Mesenteric fat pad (tissue), 1 donor: ENCODE data around the gene VWA8. TPM values are rescaled to one million over a fixed set of nuclear protein-coding genes. Genes with fewer than 3 reads are reported as not detected.

Experiments
- DNase-seq: peaks from one replicate; pipeline ENCODE4 v3.0.0-alpha.2; 2020; ENCODE audit warnings: low spot score
- total RNA-seq: library from RNA; stranded (reverse); fragmentation: NEBNext Ultra II Directional; extraction: Animal tissue kit (Norgen Biotek cat#: 25700); gene quantifications from one replicate; pipeline ENCODE4 v1.2.1, GENCODE V29; 2021
- donor health status: DM: yes; HTN: yes; CAD: no.

VWA8 gene
- total RNA-seq, 1 donor from 2014 or later, result 17.9 TPM

DNA sequence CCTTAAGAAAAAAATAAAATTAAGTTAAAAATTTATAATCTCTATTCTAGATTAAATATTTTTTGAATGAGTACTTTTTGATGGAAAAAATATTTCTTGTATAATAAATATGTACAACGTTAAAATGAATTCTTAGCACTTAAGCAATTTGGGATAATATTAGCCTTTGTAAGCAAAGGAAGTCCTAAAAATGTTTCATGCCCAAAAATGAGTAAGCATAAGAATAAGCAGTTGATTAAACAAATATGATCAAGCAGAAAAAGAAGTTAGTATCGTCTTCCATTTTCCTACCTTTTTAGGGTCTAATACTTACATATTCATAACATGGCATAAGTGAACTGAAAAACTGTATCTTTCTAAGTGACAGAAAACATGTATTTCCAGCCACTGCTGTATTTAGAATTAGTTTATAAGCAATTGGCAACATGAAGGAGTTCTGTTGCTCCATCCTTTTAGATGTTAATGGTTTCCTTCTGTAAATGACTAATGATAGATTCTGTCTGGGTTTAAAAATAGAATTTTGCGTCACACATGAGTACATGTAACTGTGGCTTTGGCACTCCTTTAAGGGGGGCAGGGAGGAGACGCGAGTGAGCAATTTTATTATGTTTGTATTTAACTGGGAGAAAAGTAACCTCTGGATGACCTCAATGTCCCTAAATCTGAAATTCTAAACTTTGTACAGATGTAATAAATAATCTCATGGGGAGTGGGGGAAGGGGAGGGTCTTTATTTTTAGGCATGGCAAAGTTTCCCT, 266.2 kb downstream of the VWA8 start:
- no peak for DNase-seq

DNA sequence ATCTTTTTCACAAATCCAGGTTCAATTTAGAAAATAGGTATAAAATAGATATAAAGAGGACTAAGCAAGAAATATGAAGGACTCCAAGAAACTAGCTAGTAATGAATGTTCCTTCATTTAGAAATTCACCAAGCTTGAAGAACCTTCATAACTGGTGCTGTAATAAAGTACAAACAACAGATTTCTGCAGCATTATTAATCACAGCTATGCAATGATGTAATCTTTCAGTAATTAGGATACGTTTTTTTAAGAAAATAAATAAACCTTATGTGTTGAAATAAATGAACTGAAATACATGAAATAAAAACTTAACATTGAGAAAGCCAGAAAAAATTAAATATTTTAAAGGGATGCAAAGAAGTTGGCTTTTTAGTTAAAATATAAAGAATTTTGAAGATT, 267.5 kb downstream of the VWA8 start:
- no peak for DNase-seq

DNA sequence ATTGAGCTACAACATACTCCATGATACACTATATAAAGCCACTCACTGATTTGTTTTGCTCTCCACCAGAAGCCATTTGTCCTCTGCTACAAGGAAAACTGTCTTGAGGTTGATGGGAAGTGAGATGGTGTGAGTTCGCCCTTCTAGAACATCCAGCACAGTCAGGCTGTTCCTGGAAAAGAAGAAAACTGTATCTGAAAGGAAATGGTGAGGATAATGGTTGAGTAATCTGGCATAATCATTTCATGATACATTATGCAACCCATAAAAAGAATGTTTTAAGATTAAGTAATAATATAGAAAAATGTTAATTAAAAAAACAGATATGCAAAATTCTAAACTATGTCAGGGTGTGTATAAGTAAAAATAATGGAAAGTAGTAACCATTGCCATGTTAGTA, 269.6 kb downstream of the VWA8 start:
- no peak for DNase-seq

DNA sequence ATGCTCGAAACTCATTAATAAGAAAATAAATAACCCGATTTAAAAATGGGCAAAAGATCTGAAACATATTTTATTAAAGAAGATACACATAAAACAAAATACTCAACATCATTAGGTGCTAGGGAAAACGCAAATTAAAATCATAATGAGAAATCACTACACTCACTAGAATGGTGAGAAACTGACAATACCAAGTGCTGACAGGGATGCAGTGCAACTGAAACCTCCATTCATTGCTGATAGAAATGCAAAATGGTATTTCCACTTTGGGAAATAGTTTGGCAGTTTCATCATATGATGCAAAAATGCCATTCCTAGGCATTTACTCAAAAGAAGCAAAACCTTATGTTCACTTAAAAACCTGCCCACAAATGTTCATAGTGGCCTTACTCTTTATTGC, 278.1 kb downstream of the VWA8 start:
- DNase-seq, result no peak

DNA sequence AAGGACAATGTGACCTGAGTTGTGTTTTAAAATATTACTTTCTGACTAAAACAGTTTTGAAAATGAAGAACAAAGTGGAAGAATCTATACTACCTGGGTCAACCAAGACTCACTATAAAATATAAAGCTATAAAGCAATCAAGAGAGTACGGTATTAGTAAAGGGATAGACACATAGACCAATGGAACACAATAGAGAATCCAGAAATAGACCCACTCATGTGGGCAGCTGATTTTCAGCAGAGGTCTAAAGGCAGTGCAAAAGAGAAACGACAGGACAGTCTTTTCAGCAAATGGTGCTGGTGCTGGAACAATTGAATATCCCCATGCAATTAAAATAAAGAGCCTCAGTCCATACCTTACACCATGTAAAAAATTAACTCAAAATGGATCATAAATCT, 278.9 kb downstream of the VWA8 start:
- DNase-seq, result no peak

DNA sequence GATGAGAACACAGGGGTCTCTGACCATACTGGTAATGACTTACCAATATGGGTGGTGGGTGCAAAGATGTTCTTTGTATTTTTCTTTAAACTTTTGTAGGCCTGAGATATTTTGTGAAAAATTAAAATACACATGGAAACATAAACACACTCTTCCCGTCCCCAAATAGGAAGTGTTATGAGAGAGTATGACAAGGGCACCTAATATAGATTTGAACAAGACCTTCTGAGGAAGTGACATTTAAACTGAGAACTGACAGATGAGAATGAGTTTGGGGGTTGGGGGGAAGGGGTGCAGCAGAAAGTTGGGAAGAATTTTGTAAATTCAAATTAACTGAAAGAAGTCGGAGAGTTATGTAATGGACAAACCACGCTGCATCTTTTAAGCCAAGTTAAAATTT, 279.3 kb downstream of the VWA8 start:
- DNase-seq, result no peak

DNA sequence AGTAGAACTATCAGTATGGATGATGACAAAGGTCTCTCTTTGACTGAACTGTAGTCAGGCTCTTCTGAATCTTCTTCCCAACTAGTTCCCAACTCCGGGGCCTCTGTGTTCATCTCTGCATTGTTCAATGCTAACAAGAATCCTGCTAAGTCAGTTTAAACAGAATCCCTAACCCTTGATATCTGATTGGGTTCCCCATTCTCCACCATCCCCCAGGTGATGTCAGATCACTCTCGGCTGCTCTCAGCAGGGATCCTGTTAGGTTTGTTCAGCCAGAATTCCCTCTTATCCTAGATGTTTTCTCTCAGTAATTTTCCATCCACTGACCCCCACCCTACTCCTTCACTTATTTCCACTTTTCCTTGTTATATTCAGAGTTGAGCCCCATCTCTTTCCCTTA, 280.0 kb downstream of the VWA8 start:
- DNase-seq, result no peak

DNA sequence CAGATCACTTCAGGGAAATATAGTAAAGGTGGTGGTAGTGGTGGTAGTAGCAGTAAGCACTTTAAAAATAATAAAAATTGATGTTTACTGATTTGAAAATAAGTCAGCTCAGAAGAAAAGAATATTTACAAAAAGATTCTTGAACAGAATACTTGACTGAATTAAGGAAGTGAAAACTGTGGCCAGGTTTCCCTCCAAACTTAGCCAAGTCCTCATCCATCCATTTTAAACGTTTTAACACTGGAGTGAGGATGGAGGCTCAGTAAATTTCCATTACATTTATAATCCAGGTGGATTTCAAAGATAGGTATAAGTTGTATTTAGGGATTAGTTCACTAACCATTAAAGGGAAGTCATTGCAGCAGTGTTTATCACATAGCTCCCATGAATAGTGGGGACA, 282.1 kb downstream of the VWA8 start:
- DNase-seq, result no peak

DNA sequence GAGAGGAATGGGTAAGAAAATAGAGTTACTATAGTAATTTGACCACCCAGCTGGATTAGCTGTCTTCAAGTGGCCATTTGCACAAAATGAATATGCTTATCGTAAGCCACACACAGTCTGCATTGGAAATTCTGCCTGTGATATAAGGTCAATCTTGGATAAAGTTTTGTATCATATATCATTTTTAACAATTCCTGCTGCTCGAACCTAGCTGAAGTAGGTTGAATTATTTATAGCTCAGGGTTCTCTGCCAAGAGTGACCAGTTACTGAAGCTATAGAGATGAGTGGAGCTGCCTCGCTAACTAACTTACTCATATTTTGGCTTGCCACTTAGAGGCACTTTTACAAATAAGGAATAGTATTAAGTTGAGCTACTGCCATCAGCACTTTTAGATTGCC, 282.7 kb downstream of the VWA8 start:
- DNase-seq, result no peak

DNA sequence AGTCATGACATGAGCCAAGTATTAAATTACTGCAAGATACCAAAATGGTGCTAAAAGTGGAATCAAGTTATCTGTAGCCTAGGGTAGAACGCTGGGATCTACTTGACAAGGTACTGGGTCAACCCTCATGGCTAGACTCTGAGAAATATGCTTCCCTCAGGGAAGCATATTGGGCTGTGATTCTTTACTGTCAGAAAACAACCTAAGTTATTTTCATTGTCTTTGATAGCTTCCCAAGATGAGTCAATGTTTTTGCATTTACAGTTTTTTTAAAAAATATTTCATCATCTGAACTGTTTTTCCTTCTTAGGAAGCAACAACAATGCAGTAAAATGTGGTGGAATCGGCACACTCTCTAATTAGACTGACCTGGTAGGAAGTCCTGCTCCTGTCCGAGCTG, 285.6 kb downstream of the VWA8 start:
- DNase-seq, result no peak

DNA sequence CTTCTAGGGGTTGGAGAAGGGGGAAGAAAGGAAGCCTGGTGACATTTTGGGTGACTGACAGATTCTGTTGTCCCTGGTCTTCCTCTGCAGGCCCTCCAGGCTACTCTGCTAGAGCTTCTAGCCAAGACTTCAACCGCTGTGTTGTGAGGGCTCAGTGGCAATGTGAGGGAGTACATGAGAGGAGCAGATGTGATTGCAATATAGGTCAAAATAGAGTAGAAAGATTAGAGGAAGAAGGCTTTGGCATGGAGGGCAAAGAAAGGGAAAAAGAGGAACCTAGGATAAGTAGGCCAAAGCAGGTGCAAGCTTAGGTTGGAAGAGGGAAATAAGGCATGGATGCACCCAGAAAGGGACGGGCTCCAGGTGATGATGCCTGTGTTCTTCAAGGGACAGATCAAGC, 286.7 kb downstream of the VWA8 start:
- no peak for DNase-seq

DNA sequence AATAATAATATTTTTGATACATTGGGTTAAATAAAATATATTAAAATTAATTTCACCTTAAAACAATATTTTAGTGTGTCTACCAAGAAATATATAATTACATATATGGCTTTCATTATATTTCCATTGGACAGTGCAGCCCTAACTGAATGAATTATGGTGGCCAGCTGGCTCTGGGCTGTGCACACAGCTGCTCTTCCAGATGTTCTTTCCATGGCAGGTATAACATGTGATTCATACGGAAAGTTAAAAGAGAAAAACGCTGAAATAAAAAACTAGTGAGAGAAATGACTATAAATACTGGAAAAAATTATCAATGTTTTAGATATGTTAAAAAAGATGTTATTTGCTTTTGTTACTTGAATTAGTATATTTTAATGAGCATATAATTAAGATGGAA, 287.3 kb downstream of the VWA8 start:
- DNase-seq, result no peak

DNA sequence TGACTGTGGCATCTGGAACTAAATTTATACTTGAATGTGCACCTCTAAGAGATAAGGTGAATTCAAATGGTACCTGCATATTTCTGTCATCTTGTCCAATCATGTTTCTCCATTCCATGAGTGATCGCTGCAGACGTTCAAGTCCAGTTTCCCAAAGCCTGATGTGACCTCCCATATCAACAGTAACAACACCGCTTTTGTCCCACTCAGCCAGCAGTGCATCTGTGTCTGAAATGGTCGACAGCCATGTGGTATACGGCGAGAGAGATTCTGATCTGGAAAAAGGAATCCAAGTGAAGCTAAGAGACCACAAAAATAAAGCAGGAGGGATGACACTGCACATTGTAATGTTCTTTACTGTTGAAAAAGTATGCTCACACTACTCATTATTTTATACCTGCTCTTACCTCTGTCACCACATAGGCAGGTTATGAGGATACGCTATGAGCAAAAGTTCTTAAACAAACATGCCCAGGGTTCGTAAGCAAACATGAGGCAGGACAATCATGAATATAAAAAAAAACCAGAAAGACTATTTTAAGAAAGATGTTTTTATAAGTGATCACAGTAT, 290.0 kb downstream of the VWA8 start:
- no peak for DNase-seq

DNA sequence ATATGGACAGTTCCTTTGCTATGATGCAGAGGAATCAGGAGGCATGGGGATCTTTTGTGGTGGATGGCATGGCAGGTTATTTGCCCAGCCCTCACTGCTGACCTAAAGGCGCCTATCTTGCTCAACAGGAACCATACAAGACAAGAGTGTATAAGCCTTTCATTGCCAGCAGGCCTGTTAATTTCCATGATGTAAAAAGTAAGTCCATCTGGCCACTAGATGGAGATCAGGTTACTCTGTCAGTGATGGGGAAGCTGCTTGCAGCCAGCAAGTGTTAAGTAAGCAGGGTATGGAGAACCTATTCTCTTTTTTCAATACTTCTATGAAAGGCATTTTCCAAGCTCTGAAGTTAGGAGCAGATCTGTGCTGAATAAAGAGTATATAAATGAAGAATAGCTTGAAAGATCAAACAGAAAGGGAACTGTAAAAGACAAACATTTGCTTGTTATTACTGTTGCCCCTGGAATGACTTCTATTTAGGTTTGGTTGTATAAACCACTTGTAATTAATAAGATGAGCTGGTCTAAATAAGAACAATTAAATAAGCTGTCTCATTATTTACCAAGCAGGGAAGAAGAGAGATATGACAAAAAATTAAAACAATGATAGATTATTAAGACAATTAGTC, 292.7 kb downstream of the VWA8 start:
- no peak for DNase-seq

DNA sequence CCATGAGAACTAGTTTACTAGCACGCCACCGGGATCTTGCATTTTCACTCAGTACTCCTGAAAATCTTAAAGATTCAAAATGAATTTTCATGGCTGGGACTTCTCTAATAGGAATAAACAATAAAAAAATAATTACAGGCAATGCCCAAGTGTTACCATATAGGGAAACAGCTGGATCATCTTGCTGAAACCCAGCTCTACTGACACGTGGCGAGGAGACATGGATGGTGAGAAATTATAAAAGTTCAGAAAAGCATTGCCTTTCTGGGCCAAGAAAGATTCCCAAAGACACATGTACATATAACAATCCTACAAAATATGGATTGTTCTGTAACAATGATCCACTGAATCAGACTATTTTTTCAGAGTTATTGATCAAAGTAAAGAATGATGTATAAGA, 294.3 kb downstream of the VWA8 start:
- no peak for DNase-seq

DNA sequence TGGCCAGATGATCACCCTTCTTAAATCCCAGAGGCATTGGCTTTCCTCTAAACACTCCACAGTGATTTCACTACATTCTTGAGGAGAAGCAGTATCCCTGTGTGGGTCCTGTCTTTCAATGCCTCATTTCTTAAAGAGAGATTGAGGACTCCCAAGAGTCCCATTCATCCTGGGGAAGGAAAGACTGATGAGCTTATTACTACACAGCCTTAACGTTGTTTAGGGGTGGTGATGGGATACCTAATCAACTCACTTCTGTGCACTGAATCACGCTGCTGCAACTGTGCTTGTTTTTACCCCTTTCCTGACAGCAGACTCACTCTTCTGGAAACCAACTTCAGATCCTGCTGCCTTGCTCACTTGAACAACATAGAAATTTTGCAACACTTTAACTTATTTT, 300.5 kb downstream of the VWA8 start:
- no peak for DNase-seq

DNA sequence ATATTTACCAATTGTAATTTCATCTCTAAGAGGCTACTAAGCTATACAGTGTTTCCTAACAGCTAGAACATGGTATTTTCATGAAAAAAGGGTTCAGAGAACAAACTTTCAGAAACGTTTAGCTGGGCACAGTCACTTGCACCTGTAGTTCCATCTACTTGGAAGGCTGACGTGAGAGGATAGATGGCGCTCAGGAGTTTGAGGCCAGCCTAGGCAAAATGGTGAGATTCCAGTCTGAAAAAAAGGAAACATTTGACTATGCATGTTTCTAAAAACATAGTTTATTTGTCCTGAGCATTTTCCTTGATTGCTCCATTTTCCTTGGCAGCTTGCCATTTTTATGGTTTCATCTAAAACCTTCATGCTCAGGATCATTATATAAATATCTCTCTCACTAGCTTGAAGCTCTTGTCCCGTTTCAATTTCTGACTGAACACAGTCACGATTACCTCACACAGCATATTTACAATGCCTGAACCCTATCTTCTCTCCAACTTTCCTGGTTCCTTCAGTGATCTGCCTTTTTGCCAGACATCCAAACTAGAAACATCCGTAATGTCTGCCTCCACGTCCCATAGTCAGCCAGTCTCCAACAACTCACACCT, 302.8 kb downstream of the VWA8 start:
- no peak for DNase-seq

DNA sequence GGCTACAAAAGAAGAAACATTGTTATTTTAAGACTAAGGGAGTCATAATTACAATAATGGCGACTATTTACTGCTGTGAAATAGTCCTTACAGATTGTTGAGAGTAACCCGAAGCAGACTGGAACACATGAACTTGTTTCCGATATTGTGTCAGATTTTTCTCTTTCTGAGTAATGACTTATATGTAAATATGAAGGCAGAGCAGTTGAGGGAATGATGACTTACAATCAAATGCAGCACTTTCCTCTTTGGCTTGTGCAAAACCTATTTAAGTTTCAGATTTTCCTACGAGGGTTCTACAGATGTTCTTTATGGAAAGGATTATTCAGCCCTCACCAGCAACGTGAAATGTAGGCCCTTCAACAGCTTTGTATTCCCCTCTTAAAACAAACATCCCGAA, 304.9 kb downstream of the VWA8 start:
- DNase-seq, result no peak

DNA sequence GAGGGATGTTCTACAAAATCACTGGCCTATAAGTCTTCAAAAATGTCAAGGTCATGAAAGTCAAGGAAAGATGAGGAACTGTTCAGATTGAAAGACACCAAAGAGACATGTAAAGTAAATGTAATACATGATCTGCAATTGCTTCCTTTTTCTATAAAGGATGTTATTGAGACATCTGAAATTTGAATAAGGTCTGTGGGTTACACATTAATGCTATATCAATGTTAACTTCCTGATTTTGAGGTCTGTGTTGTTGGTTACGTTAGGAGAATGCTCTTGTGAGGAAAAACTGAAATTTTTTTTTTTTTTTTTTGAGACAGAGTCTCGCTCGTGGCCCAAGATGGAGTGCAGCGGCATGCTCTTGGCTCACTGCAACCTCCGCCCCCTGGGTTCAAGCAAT, 306.1 kb downstream of the VWA8 start:
- no peak for DNase-seq

DNA sequence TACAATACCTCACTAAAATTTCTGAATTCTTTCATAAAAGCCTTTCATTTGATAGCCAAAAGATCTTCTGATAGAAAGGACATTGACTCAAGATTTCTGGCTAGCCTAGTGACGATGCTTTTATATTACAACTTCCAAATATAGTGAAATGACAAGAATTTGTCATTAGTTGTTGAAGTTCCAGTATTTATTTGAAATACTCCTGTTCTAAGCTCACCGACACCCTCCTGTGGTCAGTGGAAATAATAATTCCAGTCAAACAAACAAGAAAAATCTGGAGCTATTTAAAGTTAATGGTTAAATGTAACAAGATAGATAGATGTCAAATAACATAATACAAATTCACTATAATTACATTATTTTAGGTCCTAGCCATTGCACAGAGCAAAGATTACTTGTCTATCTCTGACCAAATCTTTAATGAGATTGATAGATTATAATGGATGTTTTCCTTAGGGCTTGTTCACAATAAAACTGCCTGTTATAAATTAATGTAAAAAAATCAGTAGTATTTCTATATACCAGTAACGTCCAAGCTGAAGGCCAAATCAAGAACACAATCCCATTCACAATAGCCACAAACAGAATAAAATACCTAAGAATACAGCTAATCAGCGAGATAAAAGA, 308.1 kb downstream of the VWA8 start:
- no peak for DNase-seq

DNA sequence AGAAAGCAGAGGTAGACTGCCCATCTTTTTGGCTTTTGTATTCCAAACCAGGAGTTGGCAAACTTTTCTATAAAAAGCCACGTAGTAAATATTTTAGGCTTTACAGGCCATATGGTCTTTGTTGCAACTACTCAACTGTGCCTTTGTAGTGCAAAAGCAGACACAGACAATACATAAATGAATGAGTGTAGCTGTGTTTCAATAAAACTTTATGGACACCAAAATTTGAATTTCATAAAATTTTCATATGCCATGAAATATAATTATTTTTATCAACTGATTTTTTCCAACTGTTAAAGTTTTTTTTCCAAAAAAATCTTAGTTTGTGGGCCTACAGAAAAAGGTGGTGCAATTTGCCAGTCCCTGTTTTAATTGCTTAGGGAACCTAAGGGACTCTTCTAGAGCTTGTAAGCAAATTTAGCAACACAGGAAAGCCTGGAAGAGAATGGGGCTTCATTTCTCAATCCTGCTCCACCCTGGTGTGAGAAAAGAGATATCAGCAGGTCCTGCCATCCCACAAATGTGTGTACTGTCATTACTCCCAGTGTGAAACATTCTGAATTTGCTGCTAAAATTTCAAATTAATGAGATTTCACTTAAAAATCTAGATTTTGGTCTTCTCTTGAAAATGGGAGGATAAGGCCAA, 309.4 kb downstream of the VWA8 start:
- DNase-seq, result no peak

DNA sequence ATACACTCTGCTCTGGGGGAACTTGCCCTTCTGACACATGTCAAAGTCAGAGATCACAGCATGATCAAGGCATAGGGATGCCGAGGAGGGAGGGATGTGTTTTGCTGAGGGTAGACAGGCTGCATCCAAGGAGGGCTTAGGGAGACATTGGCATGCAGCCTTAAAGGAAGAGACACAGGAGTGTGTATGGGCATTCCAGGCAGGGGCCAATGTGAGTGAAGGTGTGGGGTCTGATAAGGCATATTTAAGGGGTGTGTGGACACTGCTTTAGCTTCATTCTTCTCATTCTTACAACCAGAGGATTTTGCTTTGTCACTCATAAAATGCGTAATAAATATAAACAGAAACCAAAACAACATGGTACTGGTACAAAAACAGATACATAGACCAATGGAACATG, 310.2 kb downstream of the VWA8 start:
- DNase-seq, result no peak
